Activated naive CD8-positive, alpha-beta T cell treated with anti-CD3 and anti-CD28 coated beads for 36 hours (primary cell): ENCODE measurements around the gene AQP2. TPM values are rescaled to one million over a fixed set of nuclear protein-coding genes. Genes with fewer than 3 reads are reported as not detected.

Source experiments
- DNase-seq: peaks from one replicate; pipeline ENCODE4 v3.0.0; 2021
- H3K27ac Mint-ChIP-seq: one replicate; pipeline ENCODE4 v1.8.0; 2022; ENCODE audit warnings: mild to moderate bottlenecking, moderate library complexity, mixed read lengths
- H3K27me3 Mint-ChIP-seq: one replicate; pipeline ENCODE4 v1.8.0; 2022; ENCODE audit warnings: mild to moderate bottlenecking, mixed read lengths
- H3K36me3 Mint-ChIP-seq: one replicate; pipeline ENCODE4 v1.8.0; 2021; ENCODE audit warnings: mild to moderate bottlenecking, mixed read lengths
- H3K4me1 Mint-ChIP-seq: one replicate; pipeline ENCODE4 v1.8.0; 2021; ENCODE audit warnings: mixed read lengths
- H3K4me3 Mint-ChIP-seq: one replicate; pipeline ENCODE4 v1.8.0; 2022; ENCODE audit warnings: mild to moderate bottlenecking, moderate library complexity, mixed read lengths
- H3K9me3 Mint-ChIP-seq: one replicate; pipeline ENCODE4 v1.8.0; 2022; ENCODE audit warnings: mixed read lengths
- total RNA-seq, 2 experiments: library from RNA; stranded (reverse); gene quantifications; one replicate each; pipeline ENCODE4 v1.2.3, GENCODE V29; 2021

Gene AQP2
- total RNA-seq, 2 experiments from 2014 or later = not detected

- Mint-ChIP-seq H3K4me3 (no peak overlapping the region), H3K36me3 (no peaks in the 10 kb centered on the region)
Observed at GRCh38 chr12:49912345-49913255, 37.9 kb upstream of the AQP2 start.

GRCh38 chr12:49916129-49916919 lies 34.2 kb upstream of the AQP2 start:
- no peak overlapping the region for H3K4me3 Mint-ChIP-seq
- H3K9me3 Mint-ChIP-seq = no peaks in the 10 kb centered on the region
- no peaks in the 10 kb centered on the region for H3K4me1 Mint-ChIP-seq
- no peaks in the 10 kb centered on the region for H3K27me3 Mint-ChIP-seq
- no peak overlapping the region for H3K27ac Mint-ChIP-seq
- no peaks in the 10 kb centered on the region for H3K36me3 Mint-ChIP-seq
- DNase-seq = no peak

More at GRCh38 chr12:49912345-49913255, 37.9 kb upstream of the AQP2 start:
- DNase-seq = no peak
- Mint-ChIP-seq H3K27ac (no peak overlapping the region), H3K27me3 (no peaks in the 10 kb centered on the region), H3K4me1 (no peaks in the 10 kb centered on the region), H3K9me3 (no peaks in the 10 kb centered on the region)

- no peaks in the 10 kb centered on the region for H3K27me3 Mint-ChIP-seq
- H3K27ac Mint-ChIP-seq = no peak overlapping the region
- no peaks in the 10 kb centered on the region for H3K9me3 Mint-ChIP-seq
- DNase-seq = no peak
- H3K4me3 Mint-ChIP-seq = no peak overlapping the region
- H3K36me3 Mint-ChIP-seq = no peaks in the 10 kb centered on the region
- H3K4me1 Mint-ChIP-seq = no peaks in the 10 kb centered on the region
Observed at GRCh38 chr12:49917166-49917787, 33.3 kb upstream of the AQP2 start.

- Mint-ChIP-seq H3K36me3 (no peaks in the 10 kb centered on the region), H3K27me3 (no peaks in the 10 kb centered on the region), H3K27ac (no peak overlapping the region)
Observed at GRCh38 chr12:49917788-49918173, 32.8 kb upstream of the AQP2 start.

GRCh38 chr12:49920241-49920914 lies 30.2 kb upstream of the AQP2 start:
- no peak for DNase-seq
- H3K27ac Mint-ChIP-seq = no peak overlapping the region
- no peaks in the 10 kb centered on the region for H3K36me3 Mint-ChIP-seq
- H3K4me1 Mint-ChIP-seq = no peaks in the 10 kb centered on the region
- no peaks in the 10 kb centered on the region for H3K27me3 Mint-ChIP-seq
- no peaks in the 10 kb centered on the region for H3K9me3 Mint-ChIP-seq
- H3K4me3 Mint-ChIP-seq = no peak overlapping the region

More at GRCh38 chr12:49917788-49918173, 32.8 kb upstream of the AQP2 start:
- H3K4me3 Mint-ChIP-seq = no peak overlapping the region
- H3K9me3 Mint-ChIP-seq = no peaks in the 10 kb centered on the region
- no peaks in the 10 kb centered on the region for H3K4me1 Mint-ChIP-seq
- DNase-seq = no peak

GRCh38 chr12:49920915-49921286 lies 29.6 kb upstream of the AQP2 start:
- H3K4me1 Mint-ChIP-seq = no peaks in the 10 kb centered on the region
- H3K36me3 Mint-ChIP-seq = no peaks in the 10 kb centered on the region
- H3K27me3 Mint-ChIP-seq = no peaks in the 10 kb centered on the region
- no peak overlapping the region for H3K27ac Mint-ChIP-seq
- no peaks in the 10 kb centered on the region for H3K9me3 Mint-ChIP-seq
- no peak for DNase-seq
- H3K4me3 Mint-ChIP-seq = no peak overlapping the region

GRCh38 chr12:49921299-49921698 lies 29.2 kb upstream of the AQP2 start:
- H3K36me3 Mint-ChIP-seq = no peaks in the 10 kb centered on the region
- no peaks in the 10 kb centered on the region for H3K27me3 Mint-ChIP-seq
- no peak for DNase-seq
- H3K4me1 Mint-ChIP-seq = peaks cover 3% of the 10 kb centered on the region
- no peaks in the 10 kb centered on the region for H3K9me3 Mint-ChIP-seq
- H3K4me3 Mint-ChIP-seq = no peak overlapping the region
- H3K27ac Mint-ChIP-seq = no peak overlapping the region

- no peaks in the 10 kb centered on the region for H3K9me3 Mint-ChIP-seq
- H3K27me3 Mint-ChIP-seq = no peaks in the 10 kb centered on the region
- no peak overlapping the region for H3K27ac Mint-ChIP-seq
- no peaks in the 10 kb centered on the region for H3K36me3 Mint-ChIP-seq
- peaks cover 4% of the 10 kb centered on the region for H3K4me1 Mint-ChIP-seq
- no peak overlapping the region for H3K4me3 Mint-ChIP-seq
- no peak for DNase-seq
Observed at GRCh38 chr12:49921936-49922335, 28.6 kb upstream of the AQP2 start.

GRCh38 chr12:49922349-49923034 lies 28.0 kb upstream of the AQP2 start:
- Mint-ChIP-seq H3K27me3 (no peaks in the 10 kb centered on the region), H3K4me3 (no peak overlapping the region), H3K9me3 (no peaks in the 10 kb centered on the region), H3K27ac (no peak overlapping the region), H3K4me1 (peaks cover 4% of the 10 kb centered on the region), H3K36me3 (no peaks in the 10 kb centered on the region)
- DNase-seq = no peak

GRCh38 chr12:49923035-49923644 lies 27.4 kb upstream of the AQP2 start:
- Mint-ChIP-seq H3K27me3 (no peaks in the 10 kb centered on the region), H3K4me3 (no peak overlapping the region), H3K36me3 (no peaks in the 10 kb centered on the region), H3K4me1 (peaks cover 4% of the 10 kb centered on the region), H3K27ac (no peak overlapping the region), H3K9me3 (no peaks in the 10 kb centered on the region)
- no peak for DNase-seq

- Mint-ChIP-seq H3K36me3 (no peaks in the 10 kb centered on the region), H3K9me3 (no peaks in the 10 kb centered on the region), H3K27ac (no peak overlapping the region), H3K4me3 (no peak overlapping the region), H3K4me1 (peaks cover 4% of the 10 kb centered on the region), H3K27me3 (no peaks in the 10 kb centered on the region)
- DNase-seq = no peak
Observed at GRCh38 chr12:49923880-49924556, 26.5 kb upstream of the AQP2 start.

- Mint-ChIP-seq H3K27me3 (no peaks in the 10 kb centered on the region), H3K27ac (no peak overlapping the region), H3K9me3 (no peaks in the 10 kb centered on the region), H3K4me3 (no peak overlapping the region), H3K4me1 (peaks cover 4% of the 10 kb centered on the region), H3K36me3 (no peaks in the 10 kb centered on the region)
- DNase-seq = no peak
Observed at GRCh38 chr12:49924628-49925246, 25.8 kb upstream of the AQP2 start.

GRCh38 chr12:49925433-49926204 lies 24.9 kb upstream of the AQP2 start:
- Mint-ChIP-seq H3K27ac (no peak overlapping the region), H3K9me3 (no peaks in the 10 kb centered on the region), H3K36me3 (no peaks in the 10 kb centered on the region), H3K4me1 (peaks cover 4% of the 10 kb centered on the region), H3K27me3 (no peaks in the 10 kb centered on the region), H3K4me3 (no peak overlapping the region)
- DNase-seq = no peak
